Measurements from ENCODE around the gene TRIM29. TPM values are rescaled to one million over a fixed set of nuclear protein-coding genes. Genes with fewer than 3 reads are reported as not detected.

The TRIM29 gene
- total RNA-seq, 1 donor from 2014 or later, result not detected

- no peak for DNase-seq (ENCODE audit: extremely low spot score, unreplicated experiment)
- H3K4me1 Mint-ChIP-seq (ENCODE audit: unreplicated experiment), result no peaks in the 10 kb centered on the region
- H3K4me3 Mint-ChIP-seq (ENCODE audit: unreplicated experiment), result no peak overlapping the region
- H3K9me3 Mint-ChIP-seq (ENCODE audit: unreplicated experiment), result peaks cover 17% of the 10 kb centered on the region
- H3K27me3 Mint-ChIP-seq (ENCODE audit: unreplicated experiment), result peaks cover 55% of the 10 kb centered on the region
- TF ChIP-seq CTCF (IDR thresholded peaks at IDR 0.05), result no peak
- H3K27ac Mint-ChIP-seq (ENCODE audit: unreplicated experiment), result no peak overlapping the region
- H3K36me3 Mint-ChIP-seq (ENCODE audit: unreplicated experiment), result no peaks in the 10 kb centered on the region
Observed at GRCh38 chr11:120160436-120160835, 22.5 kb upstream of the TRIM29 start.

- H3K9me3 Mint-ChIP-seq (ENCODE audit: unreplicated experiment), result peaks cover 17% of the 10 kb centered on the region
- DNase-seq (ENCODE audit: extremely low spot score, unreplicated experiment), result no peak
- no peak overlapping the region for H3K27ac Mint-ChIP-seq (ENCODE audit: unreplicated experiment)
- H3K27me3 Mint-ChIP-seq (ENCODE audit: unreplicated experiment), result peaks cover 57% of the 10 kb centered on the region
- H3K4me3 Mint-ChIP-seq (ENCODE audit: unreplicated experiment), result no peak overlapping the region
- no peaks in the 10 kb centered on the region for H3K4me1 Mint-ChIP-seq (ENCODE audit: unreplicated experiment)
- no peaks in the 10 kb centered on the region for H3K36me3 Mint-ChIP-seq (ENCODE audit: unreplicated experiment)
- no peak for TF ChIP-seq CTCF (IDR thresholded peaks at IDR 0.05)
Observed at GRCh38 chr11:120153221-120153620, 15.3 kb upstream of the TRIM29 start.

GRCh38 chr11:120151536-120151935 is 13.6 kb upstream of the TRIM29 start:
- H3K27ac Mint-ChIP-seq (ENCODE audit: unreplicated experiment), result no peak overlapping the region
- peaks cover 59% of the 10 kb centered on the region for H3K27me3 Mint-ChIP-seq (ENCODE audit: unreplicated experiment)
- H3K4me3 Mint-ChIP-seq (ENCODE audit: unreplicated experiment), result no peak overlapping the region
- no peaks in the 10 kb centered on the region for H3K4me1 Mint-ChIP-seq (ENCODE audit: unreplicated experiment)
- H3K36me3 Mint-ChIP-seq (ENCODE audit: unreplicated experiment), result no peaks in the 10 kb centered on the region
- peaks cover 14% of the 10 kb centered on the region for H3K9me3 Mint-ChIP-seq (ENCODE audit: unreplicated experiment)
- TF ChIP-seq CTCF (IDR thresholded peaks at IDR 0.05), result no peak
- no peak for DNase-seq (ENCODE audit: extremely low spot score, unreplicated experiment)

- no peak overlapping the region for H3K4me3 Mint-ChIP-seq (ENCODE audit: unreplicated experiment)
- no peak for TF ChIP-seq CTCF (IDR thresholded peaks at IDR 0.05)
- no peaks in the 10 kb centered on the region for H3K36me3 Mint-ChIP-seq (ENCODE audit: unreplicated experiment)
- DNase-seq (ENCODE audit: extremely low spot score, unreplicated experiment), result no peak
- no peak overlapping the region for H3K27ac Mint-ChIP-seq (ENCODE audit: unreplicated experiment)
- no peaks in the 10 kb centered on the region for H3K4me1 Mint-ChIP-seq (ENCODE audit: unreplicated experiment)
- peaks cover 9% of the 10 kb centered on the region for H3K9me3 Mint-ChIP-seq (ENCODE audit: unreplicated experiment)
- peaks cover 68% of the 10 kb centered on the region for H3K27me3 Mint-ChIP-seq (ENCODE audit: unreplicated experiment)
Observed at GRCh38 chr11:120149246-120149645, 11.3 kb upstream of the TRIM29 start.

- no peaks in the 10 kb centered on the region for H3K36me3 Mint-ChIP-seq (ENCODE audit: unreplicated experiment)
- no peak overlapping the region for H3K27ac Mint-ChIP-seq (ENCODE audit: unreplicated experiment)
- H3K27me3 Mint-ChIP-seq (ENCODE audit: unreplicated experiment), result peaks cover 67% of the 10 kb centered on the region
- H3K4me1 Mint-ChIP-seq (ENCODE audit: unreplicated experiment), result no peaks in the 10 kb centered on the region
- no peak for TF ChIP-seq CTCF (IDR thresholded peaks at IDR 0.05)
- DNase-seq (ENCODE audit: extremely low spot score, unreplicated experiment), result no peak
- H3K4me3 Mint-ChIP-seq (ENCODE audit: unreplicated experiment), result no peak overlapping the region
- H3K9me3 Mint-ChIP-seq (ENCODE audit: unreplicated experiment), result peaks cover 9% of the 10 kb centered on the region
Observed at GRCh38 chr11:120147950-120148270, 10.0 kb upstream of the TRIM29 start.

Data from osteocyte (in vitro differentiated cells).